SK-N-SH (cell line): Measurements from ENCODE around the gene CACNG4. TPM values are rescaled to one million over a fixed set of nuclear protein-coding genes. Genes with fewer than 3 reads are reported as not detected.

ENCODE experiments used
- CTCF ChIA-PET: fragments of 300-600, 350-600 bp; formaldehyde crosslinking; extraction: SDS; loops from one replicate; lab custom pipeline; 2021; lab: Yijun Ruan, JAX
- POLR2A ChIA-PET: fragments of 350-600 bp; sonication (Branson Sonifier 250); formaldehyde crosslinking; extraction: SDS; loops from one replicate; lab custom pipeline; 2020; ENCODE audit warnings: antibody characterized with exemption, inconsistent platforms; lab: Yijun Ruan, JAX
- DNase-seq: peaks from one replicate; pipeline ENCODE4 v3.0.0; 2012
- H2AFZ ChIP-seq: fragments of 200-600 bp; sonication (generic); 2 replicates; pipeline ENCODE4 v1.8.1; 2016; ENCODE audit warnings: antibody characterized with exemption, mild to moderate bottlenecking, low read depth
- H3F3A ChIP-seq: fragments of 200-600 bp; sonication (generic); replicated peaks from 2 replicates; pipeline ENCODE3; 2016; ENCODE audit warnings: antibody characterized with exemption, mild to moderate bottlenecking; ENCODE audit not compliant: insufficient read depth
- H3K27ac ChIP-seq, 2 experiments: fragments of 200-500 bp in 1 of 2; fragments of 200-600 bp in 1 of 2; sonication (Bioruptor generic) in 1 of 2; sonication (generic), shearing (Covaris generic) in 1 of 2; 2 replicates each; pipeline versions ENCODE4 v1.5.1 to v1.6.1; 2014 to 2016; ENCODE audit warnings: low read depth in 2 of 2, inconsistent platforms in 1 of 2, low read length in 1 of 2, mild to moderate bottlenecking in 1 of 2, mixed read lengths in 1 of 2
- H3K27me3 ChIP-seq: fragments of 200-600 bp; sonication (generic), shearing (Covaris generic); 2 replicates; pipeline ENCODE4 v1.6.1; 2016; ENCODE audit warnings: mixed run types; ENCODE audit not compliant: insufficient read depth
- H3K36me3 ChIP-seq, 2 experiments: fragments of 200-500 bp in 1 of 2; fragments of 200-600 bp in 1 of 2; sonication (Bioruptor generic) in 1 of 2; sonication (generic) in 1 of 2; replicated peaks in 1 of 2; 2 replicates each; pipeline versions ENCODE3 to v1.5.1; 2014 to 2016; ENCODE audit warnings: low read length in 1 of 2, mild to moderate bottlenecking in 1 of 2; ENCODE audit not compliant: insufficient read depth in 2 of 2, control insufficient read depth in 1 of 2
- H3K4me1 ChIP-seq, 2 experiments: fragments of 200-500 bp in 1 of 2; fragments of 200-600 bp in 1 of 2; sonication (Bioruptor generic) in 1 of 2; sonication (generic), shearing (Covaris generic) in 1 of 2; 2 replicates each; pipeline versions ENCODE4 v1.5.1 to v1.6.1; 2014 to 2016; ENCODE audit warnings: low read depth in 1 of 2, low read length in 1 of 2, mixed run types in 1 of 2; ENCODE audit not compliant: insufficient read depth in 2 of 2, control insufficient read depth in 1 of 2
- H3K4me2 ChIP-seq: fragments of 200-600 bp; sonication (generic), shearing (Covaris generic); 2 replicates; pipeline ENCODE4 v1.6.1; 2017; ENCODE audit warnings: mixed run types
- H3K4me3 ChIP-seq, 2 experiments: fragments of 200-500 bp in 1 of 2; fragments of 200-600 bp in 1 of 2; sonication (Bioruptor generic) in 1 of 2; sonication (generic), shearing (Covaris generic) in 1 of 2; 2 replicates each; pipeline versions ENCODE4 v1.5.1 to v1.8.1; 2014 to 2016; ENCODE audit warnings: low read depth in 2 of 2, inconsistent platforms in 1 of 2, low read length in 1 of 2, mild to moderate bottlenecking in 1 of 2, mixed read lengths in 1 of 2, moderate library complexity in 1 of 2
- H3K79me2 ChIP-seq: fragments of 200-600 bp; sonication (generic); 2 replicates; pipeline ENCODE4 v1.8.1; 2017; ENCODE audit warnings: mild to moderate bottlenecking; ENCODE audit not compliant: insufficient read depth
- H3K9ac ChIP-seq: fragments of 200-600 bp; sonication (generic); 2 replicates; pipeline ENCODE4 v1.6.1; 2017; ENCODE audit warnings: mixed run types
- H3K9me2 ChIP-seq: fragments of 200-600 bp; sonication (generic); 2 replicates; pipeline ENCODE4 v1.6.1; 2017; ENCODE audit warnings: mixed run types
- H3K9me3 ChIP-seq: fragments of 200-600 bp; sonication (generic); 2 replicates; pipeline ENCODE4 v1.6.1; 2017; ENCODE audit warnings: mixed run types, mild to moderate bottlenecking, moderate library complexity
- H4K20me1 ChIP-seq: fragments of 200-600 bp; sonication (generic); 2 replicates; pipeline ENCODE4 v1.6.1; 2017; ENCODE audit warnings: mild to moderate bottlenecking, mixed run types; ENCODE audit not compliant: insufficient read depth
- CHD2 ChIP-seq: fragments of 150-350 bp; IDR thresholded peaks from 2 replicates; pipeline ENCODE4 v1.6.1; 2018; ENCODE audit warnings: low read length; ENCODE audit not compliant: partially characterized antibody
- CTCF ChIP-seq: fragments of 200-600 bp; sonication (generic); IDR thresholded peaks from 2 replicates; pipeline ENCODE4 v1.6.1; 2017; ENCODE audit warnings: antibody characterized with exemption, mild to moderate bottlenecking, moderate library complexity
- EZH2phosphoT487 ChIP-seq: fragments of 200-600 bp; sonication (generic); IDR thresholded peaks from 2 replicates; pipeline ENCODE4 v1.6.1; 2017; ENCODE audit warnings: low read depth, mixed run types, mild to moderate bottlenecking, antibody characterized with exemption, moderate library complexity, borderline replicate concordance
- FOSL2 ChIP-seq: IDR thresholded peaks from 2 replicates; pipeline ENCODE4 v1.4.0; 2012; ENCODE audit warnings: low read depth, mild to moderate bottlenecking, moderate library complexity, borderline replicate concordance
- NFIC ChIP-seq: IDR thresholded peaks from 2 replicates; pipeline ENCODE4 v1.4.0; 2012; ENCODE audit warnings: borderline replicate concordance
- POLR2AphosphoS5 ChIP-seq: IDR thresholded peaks from 2 replicates; pipeline ENCODE4 v1.6.1; 2012; ENCODE audit warnings: low read depth, low read length
- REST ChIP-seq: IDR thresholded peaks from 2 replicates; pipeline ENCODE4 v1.6.1; 2012; ENCODE audit warnings: mild to moderate bottlenecking, low read depth, low read length, moderate library complexity
- RFX5 ChIP-seq: IDR thresholded peaks from 2 replicates; pipeline ENCODE4 v1.6.1; 2012; ENCODE audit warnings: mild to moderate bottlenecking, improper control_type of control experiment, low read length
- RXRA ChIP-seq: IDR thresholded peaks from 2 replicates; pipeline ENCODE4 v1.4.0; 2012; ENCODE audit warnings: low read depth, mild to moderate bottlenecking, borderline replicate concordance
- TEAD4 ChIP-seq: IDR thresholded peaks from 2 replicates; pipeline ENCODE4 v1.4.0; 2012; ENCODE audit warnings: mild to moderate bottlenecking, borderline replicate concordance; ENCODE audit not compliant: insufficient read depth
- USF2 ChIP-seq: fragments of 150-350 bp; IDR thresholded peaks from 2 replicates; pipeline ENCODE4 v1.6.1; 2017; ENCODE audit warnings: antibody characterized with exemption, low read length, low read depth, borderline replicate concordance
- ZBTB33 ChIP-seq: IDR thresholded peaks from 2 replicates; pipeline ENCODE4 v1.4.0; 2012; ENCODE audit warnings: low read depth, borderline replicate concordance
- WGBS: methylation state at CpG from one replicate; pipeline ENCODE4 v1.1.6; 2017; ENCODE audit warnings: low lambda C conversion rate; 5-methylcytosine and 5-hydroxymethylcytosine counted together
- polyA plus RNA-seq, 3 experiments: library from polyadenylated mRNA; depleted of rRNA; stranded (reverse); fragments of >200 nt; gene quantifications; 2 replicates each; pipeline ENCODE4 v1.2.3, GENCODE V29; 2012

CACNG4 gene
- polyA plus RNA-seq, 1 of the 3 experiments (the other 2 are of a cell fraction) = 13.2 TPM

GRCh38 chr17:67058036-67058435, 93.5 kb downstream of the CACNG4 start:
- CTCF ChIA-PET = no interaction called here
- TF ChIP-seq CHD2 (no peak), RFX5 (no peak), EZH2phosphoT487 (no peak), POLR2AphosphoS5 (no peak), CTCF (no peak), FOSL2 (no peak), NFIC (no peak), USF2 (no peak), RXRA (no peak), TEAD4 (no peak), ZBTB33 (no peak), REST (no peak)
- H3K9me2 ChIP-seq = no peaks in the 10 kb centered on the region

More at GRCh38 chr17:67058036-67058435, 93.5 kb downstream of the CACNG4 start:
- H3K27ac ChIP-seq = no peak overlapping the region
- DNase-seq = no peak
- no peaks in the 10 kb centered on the region for H3K27me3 ChIP-seq
- H3K79me2 ChIP-seq = no peaks in the 10 kb centered on the region
- no peaks in the 10 kb centered on the region for H3F3A ChIP-seq
- H3K36me3 ChIP-seq = no peaks in the 10 kb centered on the region
- no peak overlapping the region for H3K9ac ChIP-seq
- WGBS = 94% methylated on average over 8 of the region's 8 CpGs
- no peak overlapping the region for H2AFZ ChIP-seq
- no peaks in the 10 kb centered on the region for H4K20me1 ChIP-seq
- no peak overlapping the region for H3K4me3 ChIP-seq
- POLR2A ChIA-PET = no interaction called here
- H3K4me1 ChIP-seq = no peaks in the 10 kb centered on the region; a peak in 1 of 4 replicates
- no peaks in the 10 kb centered on the region for H3K9me3 ChIP-seq
- no peak overlapping the region for H3K4me2 ChIP-seq
